NCI-H128 (cell line): ENCODE results near the gene RAD51.

Experiments
- DNase-seq: peaks from one replicate; lab custom pipeline; 2025; ENCODE audit not compliant: unreplicated experiment; lab: John Stamatoyannopoulos, UW

The RAD51 gene

DNA sequence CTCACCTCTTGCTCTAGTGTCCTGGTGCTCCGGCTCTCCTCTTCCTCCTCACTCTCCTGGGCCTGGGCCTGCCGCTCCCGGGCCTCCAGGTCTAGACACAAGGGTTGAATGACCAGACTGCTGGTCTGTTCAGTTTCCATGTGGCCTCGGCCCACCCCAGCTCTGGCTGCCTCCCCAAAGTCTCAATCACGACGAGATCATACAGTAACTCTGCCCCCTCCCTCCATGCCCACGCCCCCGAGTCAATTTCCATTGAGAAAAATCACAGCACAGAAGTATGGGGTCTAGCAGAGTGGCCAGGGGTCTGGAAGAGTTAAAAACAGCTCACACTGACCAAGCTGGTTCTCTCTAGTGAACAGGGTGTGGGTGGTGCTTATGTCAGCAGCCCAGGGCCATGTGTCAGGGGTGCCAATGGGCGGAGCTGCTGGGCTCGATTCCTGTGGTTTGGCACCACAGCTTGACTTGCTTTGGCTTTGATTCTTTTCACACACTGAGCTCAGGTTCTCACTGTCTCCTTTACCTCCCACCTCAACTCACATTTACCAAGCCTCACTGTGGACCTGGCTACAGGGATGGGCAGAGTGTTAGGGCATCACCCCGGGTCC is 81.7 kb downstream of the RAD51 start:
- DNase-seq, result no peak
